H9 (cell line): Measurements from ENCODE around the gene HMGB1. TPM values are rescaled to one million over a fixed set of nuclear protein-coding genes. Genes with fewer than 3 reads are reported as not detected.
A peak's percentile ranks its signal among the peaks of the same experiment; 100 is the strongest.

Source experiments
- DNase-seq: peaks from one replicate; pipeline ENCODE4 v3.0.0-alpha.2; 2017
- H2AFZ ChIP-seq: one replicate; pipeline ENCODE4 v1.6.1; 2013; ENCODE audit warnings: mild to moderate bottlenecking, low read length, control low read depth, moderate library complexity
- H2AK5ac ChIP-seq: 2 replicates; pipeline ENCODE4 v1.6.1; 2013; ENCODE audit warnings: low read length, control low read depth, mixed read lengths; ENCODE audit not compliant: insufficient read length
- H2BK120ac ChIP-seq: one replicate; pipeline ENCODE4 v1.6.1; 2013; ENCODE audit warnings: low read depth, mild to moderate bottlenecking, low read length, control low read depth, inconsistent platforms; ENCODE audit not compliant: poor library complexity, severe bottlenecking
- H2BK12ac ChIP-seq: 2 replicates; pipeline ENCODE4 v1.6.1; 2013; ENCODE audit warnings: low read length, control low read depth, mixed read lengths, low read depth; ENCODE audit not compliant: insufficient read length
- H2BK15ac ChIP-seq: 2 replicates; pipeline ENCODE4 v1.6.1; 2013; ENCODE audit warnings: low read depth, low read length, control low read depth
- H2BK20ac ChIP-seq: one replicate; pipeline ENCODE4 v1.6.1; 2013; ENCODE audit warnings: low read depth, mild to moderate bottlenecking, low read length, control low read depth, inconsistent platforms; ENCODE audit not compliant: poor library complexity, severe bottlenecking
- H2BK5ac ChIP-seq: 2 replicates; pipeline ENCODE4 v1.6.1; 2013; ENCODE audit warnings: low read length, control low read depth, mixed read lengths; ENCODE audit not compliant: insufficient read length
- H3K14ac ChIP-seq: 2 replicates; pipeline ENCODE4 v1.6.1; 2013; ENCODE audit warnings: low read length, control low read depth; ENCODE audit not compliant: insufficient read depth
- H3K18ac ChIP-seq: 2 replicates; pipeline ENCODE4 v1.6.1; 2013; ENCODE audit warnings: low read depth, mild to moderate bottlenecking, mixed read lengths, low read length, control low read depth; ENCODE audit not compliant: insufficient read length
- H3K23ac ChIP-seq: 2 replicates; pipeline ENCODE4 v1.6.1; 2013; ENCODE audit warnings: low read length, control low read depth, mixed read lengths, low read depth; ENCODE audit not compliant: insufficient read length
- H3K23me2 ChIP-seq: 2 replicates; pipeline ENCODE4 v1.6.1; 2013; ENCODE audit warnings: low read depth, mild to moderate bottlenecking, mixed read lengths, low read length, control low read depth; ENCODE audit not compliant: insufficient read length, poor library complexity, severe bottlenecking
- H3K27ac ChIP-seq: 2 replicates; pipeline ENCODE4 v1.5.1; 2013; ENCODE audit warnings: low read length, control low read depth, mixed read lengths, low read depth; ENCODE audit not compliant: insufficient read length
- H3K27me3 ChIP-seq: 2 replicates; pipeline ENCODE4 v1.6.1; 2013; ENCODE audit warnings: low read length, control low read depth, inconsistent platforms; ENCODE audit not compliant: insufficient read depth
- H3K4ac ChIP-seq: 2 replicates; pipeline ENCODE4 v1.6.1; 2013; ENCODE audit warnings: low read depth, mild to moderate bottlenecking, control low read depth, inconsistent platforms, low read length, moderate library complexity
- H3K4me1 ChIP-seq: 2 replicates; pipeline ENCODE4 v1.6.1; 2013; ENCODE audit warnings: low read length, control low read depth, inconsistent platforms; ENCODE audit not compliant: insufficient read depth
- H3K4me2 ChIP-seq: 2 replicates; pipeline ENCODE4 v1.6.1; 2013; ENCODE audit warnings: low read length, control low read depth, mixed read lengths; ENCODE audit not compliant: insufficient read length, insufficient read depth
- H3K56ac ChIP-seq: 2 replicates; pipeline ENCODE4 v1.6.1; 2013; ENCODE audit warnings: low read depth, mild to moderate bottlenecking, mixed read lengths, low read length, control low read depth; ENCODE audit not compliant: insufficient read length
- H3K79me1 ChIP-seq: 2 replicates; pipeline ENCODE4 v1.6.1; 2013; ENCODE audit warnings: low read depth, mild to moderate bottlenecking, moderate library complexity, low read length, control low read depth, inconsistent platforms; ENCODE audit not compliant: insufficient read depth, poor library complexity, severe bottlenecking
- H3K79me2 ChIP-seq: 2 replicates; pipeline ENCODE4 v1.6.1; 2013; ENCODE audit warnings: low read length, control low read depth, inconsistent platforms; ENCODE audit not compliant: insufficient read depth
- H3K9ac ChIP-seq: 2 replicates; pipeline ENCODE4 v1.6.1; 2013; ENCODE audit warnings: low read length, control low read depth, mixed read lengths; ENCODE audit not compliant: insufficient read length; ENCODE audit errors: extremely low read depth
- H3K9me3 ChIP-seq: one replicate; pipeline ENCODE4 v1.6.1; 2013; ENCODE audit warnings: low read depth, low read length, inconsistent platforms; ENCODE audit not compliant: control insufficient read depth
- H3T11ph ChIP-seq: one replicate; pipeline ENCODE4 v1.6.1; 2013; ENCODE audit warnings: mild to moderate bottlenecking, low read length, control low read depth, inconsistent platforms
- H4K20me1 ChIP-seq: one replicate; pipeline ENCODE4 v1.6.1; 2013; ENCODE audit not compliant: control insufficient read depth, insufficient read length, insufficient read depth
- H4K5ac ChIP-seq: 2 replicates; pipeline ENCODE4 v1.6.1; 2013; ENCODE audit warnings: low read depth, mild to moderate bottlenecking, mixed read lengths, low read length, control low read depth; ENCODE audit not compliant: insufficient read length
- H4K8ac ChIP-seq: replicated peaks from 2 replicates; pipeline ENCODE4 v1.6.1; 2013; ENCODE audit warnings: low read length, control low read depth, mixed read lengths, low read depth; ENCODE audit not compliant: insufficient read length
- H4K91ac ChIP-seq: 2 replicates; pipeline ENCODE4 v1.6.1; 2013; ENCODE audit warnings: low read depth, mild to moderate bottlenecking, moderate library complexity, mixed read lengths, low read length, control low read depth; ENCODE audit not compliant: insufficient read length
- H3K27ac Mint-ChIP-seq, 3 experiments: 2 replicates in 2 of 3; 3 replicates in 1 of 3; pipeline ENCODE4 v1.8.0; 2020 to 2021; ENCODE audit warnings: mixed read lengths in 3 of 3, mild to moderate bottlenecking in 1 of 3, moderate library complexity in 1 of 3
- H3K27me3 Mint-ChIP-seq: 2 replicates; pipeline ENCODE4 v1.8.0; 2021; ENCODE audit warnings: low read depth, mild to moderate bottlenecking, moderate library complexity, mixed read lengths
- H3K36me3 Mint-ChIP-seq, 3 experiments: 2 replicates in 2 of 3; 3 replicates in 1 of 3; pipeline ENCODE4 v1.8.0; 2020 to 2021; ENCODE audit warnings: low read depth in 3 of 3, mixed read lengths in 3 of 3; ENCODE audit not compliant: insufficient read depth in 1 of 3
- H3K4me1 Mint-ChIP-seq, 2 experiments: 2 replicates each; pipeline ENCODE4 v1.8.0; 2020; ENCODE audit warnings: mixed read lengths in 2 of 2
- H3K4me3 Mint-ChIP-seq, 2 experiments: 2 replicates in 1 of 2; 3 replicates in 1 of 2; pipeline ENCODE4 v1.8.0; 2020 to 2021; ENCODE audit warnings: mild to moderate bottlenecking in 2 of 2, mixed read lengths in 2 of 2, moderate library complexity in 1 of 2
- H3K9me3 Mint-ChIP-seq, 2 experiments: 2 replicates in 1 of 2; 3 replicates in 1 of 2; pipeline ENCODE4 v1.8.0; 2020; ENCODE audit warnings: mild to moderate bottlenecking in 2 of 2, mixed read lengths in 2 of 2, moderate library complexity in 1 of 2
- CTCF ChIP-seq: fragments of 200-600 bp; sonication (generic); conservative IDR thresholded peaks from 3 replicates; pipeline ENCODE4 v1.8.0; 2021; ENCODE audit warnings: antibody characterized with exemption, mild to moderate bottlenecking
- WGBS: extraction: QIAGEN DNeasy Blood & Tissue Kit; methylation state at CpG from one replicate; pipeline ENCODE4 v1.1.7; 2013; ENCODE audit warnings: missing lambda C conversion rate, low lambda C conversion rate, mixed read lengths; ENCODE audit not compliant: insufficient read length; ENCODE audit errors: extremely low coverage; 5-methylcytosine and 5-hydroxymethylcytosine counted together
- total RNA-seq: library from RNA; stranded (reverse); gene quantifications from 2 replicates; pipeline ENCODE4 v1.2.1, GENCODE V29; 2021

Gene HMGB1
- total RNA-seq, 1 experiment from 2014 or later: 688 TPM

GRCh38 chr13:30466358-30466714 lies 600 bp upstream of the HMGB1 start:
- H2BK20ac ChIP-seq: no peak overlapping the region
- TF ChIP-seq CTCF: no peak
- no peak overlapping the region for H3K56ac ChIP-seq
- DNase-seq: no peak
- peak overlapping the region; percentile 37 for H3K4me2 ChIP-seq
- no peak overlapping the region for H2BK120ac ChIP-seq
- H3K36me3 Mint-ChIP-seq: peaks cover 22 to 29% (median 28%) of the 10 kb centered on the region in 3 experiments
- no peak overlapping the region for H3T11ph ChIP-seq
- no peak overlapping the region for H4K8ac ChIP-seq
- H3K27me3 ChIP-seq: no peaks in the 10 kb centered on the region
- no peaks in the 10 kb centered on the region for H4K20me1 ChIP-seq
- H3K23me2 ChIP-seq: peaks cover 4% of the 10 kb centered on the region
- no peak overlapping the region for H2AK5ac ChIP-seq
- no peak overlapping the region for H4K5ac ChIP-seq
- peak overlapping the region; percentile 97 to 99 (median 99) for H3K27ac Mint-ChIP-seq
- H3K9me3 Mint-ChIP-seq: peaks cover 3% of the 10 kb centered on the region in 2 experiments; a peak in 3 of 5 replicates
- H3K4ac ChIP-seq: no peak overlapping the region
- H3K4me1 Mint-ChIP-seq: peaks cover 10 to 21% of the 10 kb centered on the region in 2 experiments
- H2BK12ac ChIP-seq: no peak overlapping the region
- H3K4me3 Mint-ChIP-seq: peak overlapping the region; percentile 88 to 95
- H3K23ac ChIP-seq: no peak overlapping the region
- H3K79me2 ChIP-seq: peaks cover 7% of the 10 kb centered on the region; the same call in 1 of the 2 replicates
- no peak overlapping the region; the same call in 1 of the 2 replicates for H3K14ac ChIP-seq
- no peak overlapping the region for H2AFZ ChIP-seq
- peaks cover 3% of the 10 kb centered on the region; the same call in 1 of the 2 replicates for H3K27me3 Mint-ChIP-seq
- H3K9me3 ChIP-seq: no peaks in the 10 kb centered on the region
- H2BK15ac ChIP-seq: no peak overlapping the region
- peaks cover 3% of the 10 kb centered on the region; the same call in 1 of the 2 replicates for H3K4me1 ChIP-seq
- no peaks in the 10 kb centered on the region for H3K79me1 ChIP-seq
- H3K18ac ChIP-seq: peak overlapping the region; percentile 29
- no CpG with 5 or more reads among the region's 11 CpGs for WGBS
- no peak overlapping the region for H3K27ac ChIP-seq
- H2BK5ac ChIP-seq: no peak overlapping the region
- peak overlapping the region; percentile 32 for H3K9ac ChIP-seq
- no peak overlapping the region for H4K91ac ChIP-seq
